A549 treated with CORT108297 at 1 μM for 4 hours (cell line): Measurements from ENCODE around the gene PGAM5. TPM values are rescaled to one million over a fixed set of nuclear protein-coding genes. Genes with fewer than 3 reads are reported as not detected.

ENCODE experiments used
- total RNA-seq: library from RNA; stranded (reverse); fragments of 200-300 nt; extraction: Qiagen RNA extraction; gene quantifications from 5 replicates; pipeline ENCODE4 v1.2.3, GENCODE V29; 2022

PGAM5 gene
- 42.4 to 60.3 TPM (median 57.7 TPM) in 5 replicates for total RNA-seq

DNA sequence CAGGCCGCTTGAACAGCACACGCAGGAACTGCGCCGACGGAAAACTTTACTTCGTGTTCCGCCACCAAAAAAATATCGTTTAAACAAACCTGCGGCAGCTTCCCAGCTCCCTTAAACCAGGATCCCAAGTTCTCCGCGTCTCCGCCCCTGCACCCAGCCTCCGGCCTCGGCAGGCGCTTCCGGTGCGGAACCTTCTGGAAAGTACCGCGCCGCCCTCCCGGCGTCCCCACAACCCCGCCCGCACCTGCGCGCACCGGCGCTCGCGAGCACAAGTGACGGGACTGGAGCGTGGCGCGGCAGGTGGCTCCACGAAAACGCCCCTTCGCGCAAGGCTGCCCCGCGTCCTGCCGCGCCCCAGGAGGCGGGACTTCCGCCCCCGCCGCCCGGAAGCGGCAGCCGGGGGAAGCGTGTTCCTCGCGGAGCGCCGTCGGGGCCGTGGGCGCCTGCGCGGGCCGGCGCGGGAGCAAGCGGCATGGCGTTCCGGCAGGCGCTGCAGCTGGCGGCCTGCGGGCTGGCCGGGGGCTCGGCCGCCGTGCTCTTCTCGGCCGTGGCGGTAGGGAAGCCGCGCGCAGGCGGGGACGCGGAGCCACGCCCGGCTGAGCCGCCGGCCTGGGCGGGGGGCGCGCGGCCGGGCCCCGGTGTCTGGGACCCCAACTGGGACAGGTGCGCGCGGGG is at the start of gene PGAM5:
Gene PGAM5, plus strand, starts transcription at position 438 of the 675 bp plus-strand sequence. Its CDS starts 35 bp downstream, at position 473.

DNA sequence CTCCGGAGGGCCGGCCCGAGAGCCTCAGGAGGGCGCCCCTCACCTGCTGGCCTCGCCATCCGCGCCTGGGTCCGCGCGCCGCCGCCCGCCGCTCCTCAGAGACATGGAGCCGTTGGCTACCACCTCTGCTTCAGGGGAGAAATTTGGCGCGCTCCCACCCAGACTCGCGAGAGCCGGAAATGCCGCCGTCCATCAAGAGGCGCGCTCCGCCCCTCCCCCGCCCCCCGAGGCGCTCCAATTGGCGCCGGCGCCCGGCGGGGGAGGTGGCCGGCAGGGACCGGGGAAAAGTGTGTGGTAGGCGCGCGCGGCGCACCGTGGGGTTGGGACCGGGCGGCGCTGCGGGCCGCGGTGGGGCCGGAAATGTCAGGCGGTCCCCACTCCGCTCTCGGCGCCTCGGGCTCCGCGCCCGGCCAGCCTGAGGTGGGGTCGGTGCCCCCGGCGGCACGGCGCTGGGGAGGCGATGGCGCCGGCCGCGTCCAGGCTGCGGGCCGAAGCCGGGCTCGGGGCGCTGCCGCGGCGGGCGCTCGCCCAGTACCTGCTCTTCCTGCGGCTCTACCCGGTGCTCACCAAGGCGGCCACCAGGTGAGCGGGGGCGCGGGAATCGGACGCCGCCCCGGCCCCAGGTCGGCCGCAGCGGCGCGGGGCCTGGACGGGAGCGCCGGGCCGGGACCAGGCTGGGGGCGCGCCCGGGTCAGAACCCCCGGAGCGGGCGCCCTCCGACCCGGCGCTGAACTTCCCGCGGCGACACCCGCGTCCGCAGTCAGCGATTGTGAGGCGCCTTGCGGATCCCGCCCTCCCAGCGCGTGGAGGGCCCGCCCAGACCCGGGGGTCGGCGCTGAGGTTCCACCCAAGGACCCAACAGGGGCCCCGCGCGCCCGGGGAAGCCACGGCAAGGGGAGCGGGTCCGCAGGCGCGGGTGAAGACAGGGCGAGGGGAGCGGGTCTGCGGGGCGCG is 23.2 kb upstream of the PGAM5 start, which contains the start of the genes POLE and PXMP2:
Gene POLE, minus strand, starts transcription at position 132 of the 954 bp plus-strand sequence. Its CDS starts 27 bp downstream, at position 105.
Gene PXMP2, plus strand, starts transcription at position 377 of the 954 bp plus-strand sequence. Its CDS starts 84 bp downstream, at position 461.

GRCh38 chr12:132761032-132761920 is 50.6 kb downstream of the PGAM5 start, which contains the start of gene ANKLE2:
Gene ANKLE2 (minus strand): TSS chr12:132761832. CDS start chr12:132761798, 34 bp downstream.

Other genes with a start within 250 kb of the PGAM5 start
- gene FBRSL1, start 220.7 kb upstream of the PGAM5 start, total RNA-seq = 58.1 to 94.9 TPM (median 85.7 TPM) in 5 replicates
- not detected in 5 replicates for gene LRCOL1, start 100.3 kb upstream of the PGAM5 start, total RNA-seq
- not detected in 5 replicates for gene P2RX2, start 92.1 kb upstream of the PGAM5 start, total RNA-seq
- 40.4 to 48.6 TPM (median 43.5 TPM) in 5 replicates for gene POLE, start 23.5 kb upstream of the PGAM5 start, total RNA-seq
- gene PXMP2, start 23.3 kb upstream of the PGAM5 start, total RNA-seq = 20.9 to 32.0 TPM (median 31.5 TPM) in 5 replicates
- gene ANKLE2, start 51.0 kb downstream of the PGAM5 start, total RNA-seq = 70.2 to 80.7 TPM (median 79.7 TPM) in 5 replicates
- 18.9 to 24.4 TPM (median 22.3 TPM) in 5 replicates for gene GOLGA3, start 118.0 kb downstream of the PGAM5 start, total RNA-seq
- 17.1 to 22.6 TPM (median 21.6 TPM) in 5 replicates for gene CHFR, start 176.8 kb downstream of the PGAM5 start, total RNA-seq
- 2.5 to 4.3 TPM (median 3.6 TPM) in 5 replicates for gene ZNF605, start 245.5 kb downstream of the PGAM5 start, total RNA-seq